GM19023 (cell line): Measurements from ENCODE around the gene ACVR1B.

Source experiments
- ATAC-seq: cut with Tn5 transposase; IDR thresholded peaks from one replicate; pipeline ENCODE4 v1.9.1; 2021; ENCODE audit warnings: mild to moderate bottlenecking, moderate library complexity; ENCODE audit not compliant: unreplicated experiment

The ACVR1B gene

GRCh38 chr12:52003016-52003550 lies 51.6 kb downstream of the ACVR1B start:
- no peak for ATAC-seq

- no peak for ATAC-seq
Measured at GRCh38 chr12:52003591-52003990, 52.1 kb downstream of the ACVR1B start.

- no peak for ATAC-seq
Measured at GRCh38 chr12:52004042-52004648, 52.6 kb downstream of the ACVR1B start.

- ATAC-seq: no peak
Measured at GRCh38 chr12:52005218-52005902, 53.9 kb downstream of the ACVR1B start.

- ATAC-seq: peak; percentile 64
Measured at GRCh38 chr12:52005903-52006703, 54.6 kb downstream of the ACVR1B start.

GRCh38 chr12:52006726-52007157 lies 55.2 kb downstream of the ACVR1B start, which contains the start of gene TAMALIN:
TSS of gene TAMALIN (plus strand) at chr12:52006946. CDS start at chr12:52007020, 74 bp downstream.
- peak; percentile 17 for ATAC-seq

GRCh38 chr12:52007158-52007921 lies 55.8 kb downstream of the ACVR1B start:
- no peak for ATAC-seq

- no peak for ATAC-seq
Measured at GRCh38 chr12:52007982-52008510, 56.5 kb downstream of the ACVR1B start.

GRCh38 chr12:52009081-52009751 lies 57.7 kb downstream of the ACVR1B start:
- ATAC-seq: no peak

GRCh38 chr12:52010152-52010622 lies 58.7 kb downstream of the ACVR1B start:
- no peak for ATAC-seq

- ATAC-seq: no peak
Measured at GRCh38 chr12:52010692-52011601, 59.4 kb downstream of the ACVR1B start.

- ATAC-seq: no peak
Measured at GRCh38 chr12:52011602-52012214, 60.2 kb downstream of the ACVR1B start.

- ATAC-seq: no peak
Measured at GRCh38 chr12:52013626-52014310, 62.3 kb downstream of the ACVR1B start.

GRCh38 chr12:52014567-52015530 lies 63.4 kb downstream of the ACVR1B start:
- ATAC-seq: no peak

- no peak for ATAC-seq
Measured at GRCh38 chr12:52015532-52016041, 64.1 kb downstream of the ACVR1B start.

- no peak for ATAC-seq
Measured at GRCh38 chr12:52018433-52019112, 67.1 kb downstream of the ACVR1B start.
